Liver (tissue), 9 donors: ENCODE data around the gene GSAP. TPM values are rescaled to one million over a fixed set of nuclear protein-coding genes. Genes with fewer than 3 reads are reported as not detected.

Source experiments
- DNase-seq: peaks from one replicate; pipeline ENCODE4 v3.0.0-alpha.2; 2017; ENCODE audit warnings: low spot score
- H3K27ac ChIP-seq, 2 donors: one replicate each; pipeline ENCODE4 v1.7.0; 2013; ENCODE audit warnings: inconsistent platforms in 2 of 2, low read length in 2 of 2, control low read depth in 1 of 2, low read depth in 1 of 2, mild to moderate bottlenecking in 1 of 2
- H3K27me3 ChIP-seq, 4 donors: one replicate each; pipeline versions ENCODE4 v1.6.1 to v1.7.0; 2013; ENCODE audit warnings: low read length in 3 of 4, inconsistent platforms in 1 of 4, mild to moderate bottlenecking in 1 of 4, moderate library complexity in 1 of 4; ENCODE audit not compliant: control insufficient read depth in 4 of 4, insufficient read depth in 4 of 4
- H3K36me3 ChIP-seq, 4 donors: one replicate each; pipeline versions ENCODE4 v1.6.1 to v1.7.0; 2013; ENCODE audit warnings: low read length in 3 of 4, mild to moderate bottlenecking in 3 of 4, low read depth in 1 of 4, moderate library complexity in 1 of 4; ENCODE audit not compliant: control insufficient read depth in 4 of 4, insufficient read depth in 3 of 4
- H3K4me1 ChIP-seq, 4 donors: one replicate each; pipeline versions ENCODE4 v1.6.1 to v1.7.0; 2013; ENCODE audit warnings: low read length in 3 of 4, mild to moderate bottlenecking in 3 of 4, moderate library complexity in 1 of 4; ENCODE audit not compliant: control insufficient read depth in 4 of 4, insufficient read depth in 4 of 4
- H3K4me3 ChIP-seq, 3 donors: one replicate each; pipeline versions ENCODE4 v1.6.1 to v1.7.0; 2013; ENCODE audit warnings: low read length in 3 of 3, control low read depth in 1 of 3, low read depth in 1 of 3, mild to moderate bottlenecking in 1 of 3
- H3K9ac ChIP-seq, 2 donors: one replicate each; pipeline ENCODE4 v1.7.0; 2013; ENCODE audit warnings: low read length in 2 of 2, mild to moderate bottlenecking in 2 of 2, moderate library complexity in 2 of 2, control low read depth in 1 of 2, low read depth in 1 of 2
- H3K9me3 ChIP-seq, 4 donors: one replicate each; pipeline versions ENCODE4 v1.6.1 to v1.7.0; 2013; ENCODE audit warnings: low read length in 3 of 4; ENCODE audit not compliant: control insufficient read depth in 4 of 4
- ATF3 ChIP-seq: IDR thresholded peaks from 2 replicates; pipeline ENCODE4 v1.6.1; 2016; ENCODE audit warnings: antibody characterized with exemption
- CTCF ChIP-seq: fragments of 150-350 bp; IDR thresholded peaks from 2 replicates; pipeline ENCODE4 v1.5.1; 2017; ENCODE audit warnings: improper control_type of control experiment, low read depth, low read length; ENCODE audit not compliant: missing input control
- EGR1 ChIP-seq, 2 donors: IDR thresholded peaks; 2 replicates each; pipeline ENCODE4 v1.6.1; 2016 to 2018; ENCODE audit warnings: antibody characterized with exemption in 2 of 2, low read depth in 2 of 2
- FOXA1 ChIP-seq: IDR thresholded peaks from 2 replicates; pipeline ENCODE4 v1.6.1; 2016; ENCODE audit warnings: antibody characterized with exemption
- FOXA2 ChIP-seq: IDR thresholded peaks from 2 replicates; pipeline ENCODE4 v1.6.1; 2016; ENCODE audit warnings: antibody characterized with exemption
- GABPA ChIP-seq, 2 donors: IDR thresholded peaks in 1 of 2; conservative IDR thresholded peaks in 1 of 2; 2 replicates each; pipeline ENCODE4 v1.6.1; 2016; ENCODE audit warnings: antibody characterized with exemption in 2 of 2, mild to moderate bottlenecking in 1 of 2, moderate library complexity in 1 of 2
- HNF4A ChIP-seq, 2 donors: conservative IDR thresholded peaks; 2 replicates each; pipeline ENCODE4 v1.6.1; 2016; ENCODE audit warnings: antibody characterized with exemption in 2 of 2, mild to moderate bottlenecking in 2 of 2
- HNF4G ChIP-seq: IDR thresholded peaks from 2 replicates; pipeline ENCODE4 v1.6.1; 2016; ENCODE audit warnings: antibody characterized with exemption
- JUND ChIP-seq, 2 donors: IDR thresholded peaks; 2 replicates each; pipeline ENCODE4 v1.6.1; 2016; ENCODE audit warnings: antibody characterized with exemption in 2 of 2
- NR2F2 ChIP-seq: IDR thresholded peaks from 2 replicates; pipeline ENCODE4 v1.6.1; 2016; ENCODE audit warnings: antibody characterized with exemption
- RAD21 ChIP-seq, 2 donors: IDR thresholded peaks; 2 replicates each; pipeline ENCODE4 v1.6.1; 2016; ENCODE audit warnings: antibody characterized with exemption in 2 of 2, mild to moderate bottlenecking in 2 of 2
- REST ChIP-seq: IDR thresholded peaks from 2 replicates; pipeline ENCODE4 v1.6.1; 2016; ENCODE audit warnings: antibody characterized with exemption, mild to moderate bottlenecking
- RXRA ChIP-seq, 2 donors: IDR thresholded peaks; 2 replicates each; pipeline ENCODE4 v1.6.1; 2017 to 2018; ENCODE audit warnings: antibody characterized with exemption in 2 of 2, mild to moderate bottlenecking in 1 of 2
- SP1 ChIP-seq: IDR thresholded peaks from 2 replicates; pipeline ENCODE4 v1.6.1; 2018; ENCODE audit warnings: antibody characterized with exemption, mild to moderate bottlenecking
- TAF1 ChIP-seq: conservative IDR thresholded peaks from 2 replicates; pipeline ENCODE4 v1.6.1; 2016; ENCODE audit warnings: antibody characterized with exemption, mild to moderate bottlenecking
- YY1 ChIP-seq: IDR thresholded peaks from 2 replicates; pipeline ENCODE4 v1.6.1; 2016; ENCODE audit warnings: antibody characterized with exemption, mild to moderate bottlenecking
- ZBTB33 ChIP-seq: IDR thresholded peaks from 2 replicates; pipeline ENCODE4 v1.6.1; 2016; ENCODE audit warnings: antibody characterized with exemption
- WGBS: extraction: QIAGEN DNeasy Blood & Tissue Kit; methylation state at CpG from one replicate; pipeline ENCODE4 v1.1.7; 2013; 5-methylcytosine and 5-hydroxymethylcytosine counted together
- polyA plus RNA-seq, 2 donors: library from polyadenylated mRNA; stranded (reverse) in 1 of 2; unstranded in 1 of 2; fragments of 200-250 nt in 1 of 2; fragments of >200 nt in 1 of 2; fragmentation: Nextera tagmentation in 1 of 2; extraction: Ambion mirVana in 1 of 2; gene quantifications; one replicate each; pipeline versions ENCODE4 v1.2.1 to v1.2.3, GENCODE V29; 2013 to 2015
- total RNA-seq, 2 donors: library from RNA; depleted of rRNA; stranded (reverse); fragments of >200 nt; gene quantifications; one replicate each; pipeline ENCODE4 v1.2.3, GENCODE V29; 2014
- TF ChIP-seq, protein P1 (sequence below): IDR thresholded peaks from 2 replicates; pipeline ENCODE4 v1.6.1; 2016; ENCODE audit warnings: antibody characterized with exemption
- donor health status: healthy.
- donor health status: healthy.
- donor health status: healthy.
- donor health status: healthy.
- donor health status: healthy.

The GSAP gene
- total and polyA plus RNA-seq, 4 donors: 4.1 to 30.9 (median 17.7) TPM

DNA sequence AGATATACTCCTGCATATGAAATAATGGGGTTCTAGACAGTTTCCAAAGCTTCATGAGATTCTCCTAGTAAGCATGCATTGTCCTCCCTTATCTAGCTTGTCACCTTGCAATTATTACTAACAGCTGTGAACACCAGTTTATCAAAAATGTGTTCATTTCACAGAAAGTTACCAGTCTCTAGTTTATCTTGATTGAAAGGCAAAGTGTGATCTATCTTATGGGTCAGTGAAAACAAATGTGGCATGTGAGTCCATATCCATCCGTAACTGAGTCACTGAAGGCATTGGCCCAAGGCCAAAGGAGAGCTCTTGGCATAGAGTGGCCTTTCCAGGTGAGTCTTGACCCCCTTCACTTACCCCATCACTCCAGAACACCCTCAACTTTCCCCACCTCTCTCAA is 53.2 kb downstream of the GSAP start:
- Histone ChIP-seq H3K9ac (no peak overlapping the region), H3K4me3 (no peak overlapping the region), H3K27ac (no peak overlapping the region), H3K36me3 (peaks cover under 1 to 14% (median 2%) of the 10 kb centered on the region in 4 donors), H3K9me3 (no peaks in the 10 kb centered on the region), H3K27me3 (no peaks in the 10 kb centered on the region), H3K4me1 (peaks cover 0 to 9% (median 0%) of the 10 kb centered on the region in 4 donors)
- no peak for DNase-seq
- no peak for TF ChIP-seq ZBTB33
- TF ChIP-seq EGR1 (IDR thresholded peaks at IDR 0.05; ENCODE audit: low read depth in 2 of 2): no peak
- no peak for TF ChIP-seq JUND (IDR thresholded peaks at IDR 0.05)
- TF ChIP-seq ATF3: no peak
- no peak for TF ChIP-seq HNF4G
- 88% methylated on average over 1 of the region's 1 CpG for WGBS

DNA sequence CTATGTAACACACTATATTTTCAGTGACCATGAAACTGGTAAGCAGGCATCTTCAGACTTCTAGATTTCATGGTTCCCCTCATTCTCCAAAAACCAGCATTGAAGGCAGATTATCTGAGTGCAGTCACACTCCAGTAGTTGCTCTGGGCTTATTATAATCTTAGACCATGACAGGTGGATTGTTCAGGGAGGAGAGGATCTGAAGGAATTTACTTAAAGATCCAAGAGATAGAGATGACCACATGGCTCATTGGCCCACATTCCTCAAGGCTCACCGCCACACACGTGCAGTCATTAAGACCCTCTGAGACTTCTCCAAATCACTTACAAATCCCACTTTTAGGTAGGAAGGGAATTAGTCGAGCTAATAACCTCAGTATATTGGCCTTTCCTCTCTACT is 55.2 kb downstream of the GSAP start:
- TF ChIP-seq CTCF: no peak
- TF ChIP-seq HNF4G: no peak
- TF ChIP-seq TAF1: no peak
- no peak for TF ChIP-seq RXRA (IDR thresholded peaks at IDR 0.05)
- TF ChIP-seq JUND (IDR thresholded peaks at IDR 0.05): no peak
- no peak for TF ChIP-seq REST
- no peak for TF ChIP-seq YY1
- no peak for TF ChIP-seq RAD21 (IDR thresholded peaks at IDR 0.05)
- no peak for TF ChIP-seq ZBTB33
- TF ChIP-seq, protein P1, sequence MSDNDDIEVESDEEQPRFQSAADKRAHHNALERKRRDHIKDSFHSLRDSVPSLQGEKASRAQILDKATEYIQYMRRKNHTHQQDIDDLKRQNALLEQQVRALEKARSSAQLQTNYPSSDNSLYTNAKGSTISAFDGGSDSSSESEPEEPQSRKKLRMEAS: no peak
- no peak for TF ChIP-seq FOXA2
- no peak for TF ChIP-seq GABPA (IDR thresholded peaks at IDR 0.05 in 1 of 2, conservative IDR thresholded peaks at IDR 0.05 in 1 of 2)
- TF ChIP-seq ATF3: no peak
- no peak for TF ChIP-seq FOXA1
- TF ChIP-seq SP1: no peak
- TF ChIP-seq NR2F2: no peak
- TF ChIP-seq HNF4A (conservative IDR thresholded peaks at IDR 0.05): no peak
- TF ChIP-seq EGR1 (IDR thresholded peaks at IDR 0.05; ENCODE audit: low read depth in 2 of 2): no peak
- H3K27me3 ChIP-seq: no peaks in the 10 kb centered on the region
- H3K4me3 ChIP-seq: no peak overlapping the region
- 97% methylated on average over 3 of the region's 3 CpGs for WGBS
- no peak for DNase-seq
- H3K9me3 ChIP-seq: no peaks in the 10 kb centered on the region
- peaks cover 0 to 19% (median 12%) of the 10 kb centered on the region in 4 donors for H3K36me3 ChIP-seq
- no peak overlapping the region for H3K27ac ChIP-seq
- peaks cover 0 to 9% (median 0%) of the 10 kb centered on the region in 4 donors for H3K4me1 ChIP-seq
- no peak overlapping the region for H3K9ac ChIP-seq
